Measurements from ENCODE around the gene SLC35B1.
"Not testable (repeated sequence)": the region's sequence is repeated elsewhere in the genome, so short reads cannot be mapped to it uniquely, and the experiment has no call there.

The SLC35B1 gene

DNA sequence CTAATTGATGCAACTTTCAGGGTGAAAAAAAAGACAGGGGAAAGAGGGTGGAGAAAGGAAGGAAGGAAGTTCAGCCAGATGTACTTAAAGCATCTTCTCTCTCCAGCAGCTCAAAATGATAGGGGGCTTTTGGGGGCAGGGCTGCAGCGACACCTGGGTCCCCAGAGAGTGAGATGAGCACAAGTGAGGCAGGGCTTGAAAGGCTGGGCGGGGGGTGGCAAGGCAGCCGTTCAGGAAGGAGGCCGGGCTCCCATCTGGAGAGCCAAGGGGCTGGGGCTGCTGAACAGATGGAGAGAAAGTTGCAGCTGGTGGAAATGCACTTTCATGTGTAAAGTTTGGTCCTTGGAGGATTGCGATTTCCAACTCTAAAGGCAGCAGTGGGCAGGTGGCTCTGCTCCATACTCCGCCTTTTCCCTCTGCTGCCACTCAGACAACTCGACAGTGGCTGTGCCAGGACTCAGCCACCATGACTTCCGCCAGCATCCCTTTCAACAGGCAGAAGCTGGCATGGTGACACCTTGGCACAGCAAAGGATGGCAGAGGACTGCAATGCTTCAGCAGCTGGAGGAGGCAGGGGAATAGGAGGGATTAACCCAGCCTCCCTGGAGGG, 7.7 kb downstream of the SLC35B1 start:
- DNase-seq, result peak in 4 of 14 donors; percentile 11 to 35 (median 29)

DNA sequence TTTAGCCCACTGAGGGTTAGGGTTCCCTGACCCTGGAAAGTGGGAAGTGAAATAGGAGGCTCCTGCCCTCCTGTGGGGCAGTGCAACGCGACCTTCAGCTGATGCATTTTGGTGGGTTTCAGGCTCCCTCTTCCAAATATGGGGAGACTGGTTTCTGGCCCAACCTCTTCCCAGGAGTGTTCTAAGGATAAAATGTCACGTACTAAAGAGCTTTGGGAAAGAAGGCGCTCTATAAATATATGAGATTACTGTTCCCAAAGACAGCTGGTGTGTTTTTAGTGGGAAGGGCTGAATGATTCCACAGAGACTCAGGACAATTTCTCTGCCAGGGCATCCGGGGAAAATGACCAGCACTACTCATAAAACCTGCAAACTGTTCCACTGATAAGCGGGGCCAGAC, 9.8 kb downstream of the SLC35B1 start:
- DNase-seq, result no peak

DNA sequence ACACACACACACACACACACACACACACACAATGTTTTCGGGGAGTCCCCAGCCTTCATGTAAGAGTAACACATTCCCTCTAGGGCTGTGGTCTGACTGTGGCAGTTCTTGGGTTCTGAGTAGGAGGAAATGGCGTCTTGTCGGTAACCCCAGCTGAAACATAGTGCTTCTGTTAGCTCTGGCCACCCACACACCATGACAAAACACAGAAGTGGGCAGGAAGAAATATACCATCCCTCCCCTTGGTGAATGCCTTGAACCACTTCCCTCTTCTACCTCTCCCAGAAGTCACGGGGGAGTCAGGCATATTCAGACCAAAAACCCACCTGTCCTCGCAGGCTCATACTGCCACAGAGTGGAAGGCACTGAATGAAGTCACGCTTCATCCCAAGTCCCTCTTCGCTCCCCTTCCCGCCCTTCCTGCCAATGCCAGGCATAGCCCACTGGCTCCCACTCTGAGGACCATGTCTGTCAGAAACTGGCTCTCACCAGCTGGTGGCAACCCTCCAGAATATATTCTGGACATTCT, 11.5 kb downstream of the SLC35B1 start:
- DNase-seq, result no peak

DNA sequence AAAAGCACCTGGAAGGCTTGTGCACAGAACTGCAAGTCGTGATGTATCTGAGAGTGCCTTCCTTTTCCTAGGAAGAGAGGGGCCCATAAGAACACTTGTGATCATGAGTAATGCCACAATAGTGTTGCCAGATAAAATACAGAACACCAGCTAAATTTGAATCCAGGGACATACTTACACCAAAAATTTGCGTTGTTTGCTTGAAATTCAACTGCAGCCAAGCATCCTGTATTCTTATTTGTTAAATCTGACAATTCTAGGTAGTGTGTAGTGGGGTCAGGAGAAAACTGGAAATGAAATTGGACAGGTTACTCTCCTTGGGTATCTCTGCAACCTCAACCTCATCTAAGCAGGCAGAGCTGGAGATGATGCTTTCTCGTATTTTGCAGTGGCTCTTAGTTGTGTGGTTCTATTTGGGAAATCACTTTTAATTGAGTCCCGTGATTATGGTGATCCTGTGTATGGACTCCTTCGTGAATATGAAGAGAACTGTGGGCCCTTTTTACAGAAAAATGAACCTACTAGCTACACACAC, 12.0 kb downstream of the SLC35B1 start:
- no peak for DNase-seq

DNA sequence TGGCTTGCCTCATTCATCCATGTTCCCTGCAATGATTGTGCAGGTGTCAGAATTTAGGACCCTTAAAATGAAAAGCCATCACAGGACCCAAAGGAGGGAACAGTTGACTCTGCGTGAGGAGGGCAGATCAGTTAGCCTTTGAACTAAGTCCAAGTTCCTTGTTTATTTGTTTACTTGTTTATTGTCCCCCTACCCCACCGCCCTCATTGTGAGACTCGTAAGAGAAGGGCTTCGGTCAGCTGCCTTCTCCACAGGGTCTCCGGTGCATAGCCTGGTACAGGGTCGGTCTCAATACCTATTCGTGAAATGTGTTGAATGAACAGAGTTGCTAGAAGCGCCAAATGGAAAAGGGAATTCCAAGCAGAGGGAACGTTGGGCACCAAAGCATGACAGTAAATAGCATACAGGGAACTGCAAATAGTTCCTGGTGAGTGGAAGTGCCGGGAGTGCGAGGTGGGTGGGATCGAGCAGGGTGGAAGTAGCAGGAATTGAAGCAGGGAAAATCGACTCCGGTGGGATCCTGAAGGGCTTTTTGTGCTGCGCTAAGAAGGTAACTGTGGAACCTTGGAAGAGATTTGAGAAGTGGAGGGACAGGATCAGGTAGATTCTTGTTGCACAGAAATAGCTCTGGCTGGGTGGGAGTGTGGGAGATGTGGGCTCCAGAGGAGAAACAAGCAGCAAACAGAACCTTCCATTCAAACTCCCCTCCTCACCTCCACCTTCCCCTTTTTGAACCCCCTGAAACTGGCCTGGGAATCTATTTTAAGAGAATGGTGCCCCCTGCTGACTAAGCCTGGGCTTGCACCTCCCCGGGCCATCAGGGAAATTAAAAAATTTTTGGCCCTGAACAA, 12.7 kb downstream of the SLC35B1 start:
- DNase-seq, result peak in 8 of 14 donors; percentile 7 to 76 (median 24)

DNA sequence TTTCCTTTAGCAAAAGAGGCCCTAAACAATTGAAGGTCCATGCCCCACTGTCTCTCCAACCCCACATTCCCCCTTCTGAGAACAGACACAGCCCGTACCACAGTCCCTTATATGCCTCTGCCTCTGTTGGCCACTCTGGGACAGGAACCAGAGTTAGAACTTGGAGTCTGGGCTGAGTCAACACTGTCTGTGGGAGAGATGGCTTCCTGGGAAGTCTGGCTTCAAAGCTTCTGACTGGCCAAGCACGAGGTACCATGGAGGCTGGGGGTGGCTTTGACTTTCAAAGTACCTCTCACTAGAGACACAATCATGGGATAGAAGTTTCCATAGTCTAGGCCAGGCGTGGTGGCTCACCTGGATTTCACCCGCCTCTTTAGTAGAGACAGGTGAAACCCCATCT, 15.0 kb downstream of the SLC35B1 start:
- no peak for DNase-seq

DNA sequence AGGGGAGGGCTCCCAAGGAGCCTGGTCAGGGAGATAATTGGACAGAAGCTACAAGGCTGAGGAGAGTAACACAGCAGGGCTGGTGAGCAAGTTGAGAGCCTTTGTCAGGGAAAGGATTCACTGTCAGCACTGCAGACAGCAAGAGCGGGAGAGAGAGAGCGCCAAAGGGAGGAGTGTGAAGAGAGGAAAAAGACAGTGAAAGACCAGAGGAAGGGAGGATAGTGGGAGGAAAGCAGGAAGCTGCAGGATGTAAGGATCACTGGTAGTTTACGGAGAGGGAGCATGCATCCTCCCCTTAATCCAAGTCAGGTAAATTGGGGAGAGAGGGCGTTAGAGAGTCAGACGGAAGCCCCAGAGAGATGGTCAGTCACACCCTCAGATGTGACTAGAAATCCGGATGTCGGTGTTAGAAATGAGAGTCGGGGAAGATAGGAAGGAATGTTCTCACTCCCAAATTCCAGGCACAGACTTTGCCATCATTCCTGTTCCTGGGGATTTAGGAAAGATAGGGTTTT, 16.0 kb downstream of the SLC35B1 start:
- peak in 2 of 14 donors; percentile 41 to 56 for DNase-seq

DNA sequence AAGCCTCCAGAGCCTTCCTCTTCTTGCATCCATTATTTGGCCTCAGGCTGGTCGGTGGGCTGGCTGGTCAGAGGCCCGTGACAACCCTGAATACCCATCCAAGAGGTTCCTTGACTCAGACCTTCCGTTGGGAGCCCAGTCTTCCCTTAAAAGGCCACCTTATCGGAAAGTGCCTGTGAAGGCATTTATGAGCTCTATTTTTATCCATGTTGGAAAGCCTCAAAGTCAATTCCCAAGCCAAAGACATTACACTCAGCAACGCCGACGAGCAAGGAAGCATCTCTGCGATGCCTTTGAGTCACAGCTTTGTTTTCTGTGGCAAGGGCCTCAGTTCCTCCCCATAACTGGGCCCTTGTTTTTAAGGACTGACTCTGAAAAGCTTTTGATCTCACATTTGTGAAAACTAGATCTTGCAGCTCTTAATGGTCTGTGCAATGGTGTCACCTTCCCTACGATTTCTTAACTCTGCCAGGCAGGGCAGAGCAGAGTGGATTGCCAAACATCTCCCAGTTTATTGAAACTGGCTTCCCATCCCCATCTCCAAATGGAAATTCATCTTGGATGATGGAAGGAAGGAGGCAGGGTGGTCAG, 16.6 kb downstream of the SLC35B1 start:
- peak in 2 of 14 donors; percentile 66 to 67 for DNase-seq

DNA sequence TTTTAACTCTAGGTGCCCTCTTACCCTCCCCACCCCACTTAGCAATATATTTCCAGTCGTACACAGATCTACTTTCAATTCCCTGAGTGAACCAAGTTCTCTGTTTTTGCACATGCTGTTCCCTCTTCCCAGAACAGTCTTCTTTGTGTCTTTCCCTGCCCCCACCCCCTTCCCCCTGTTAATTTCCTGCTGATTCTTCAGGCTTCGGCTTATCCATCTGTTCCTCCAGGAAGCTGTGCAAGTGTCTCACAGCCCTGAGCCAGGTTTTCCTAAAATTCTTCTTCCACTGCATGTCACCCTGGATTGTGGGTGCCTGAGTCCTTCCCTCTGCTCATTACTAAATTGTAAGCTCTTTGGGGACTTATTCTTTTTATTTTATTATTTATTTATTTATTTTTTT, 17.5 kb downstream of the SLC35B1 start:
- peak in 1 of 14 donors; percentile 79 for DNase-seq

DNA sequence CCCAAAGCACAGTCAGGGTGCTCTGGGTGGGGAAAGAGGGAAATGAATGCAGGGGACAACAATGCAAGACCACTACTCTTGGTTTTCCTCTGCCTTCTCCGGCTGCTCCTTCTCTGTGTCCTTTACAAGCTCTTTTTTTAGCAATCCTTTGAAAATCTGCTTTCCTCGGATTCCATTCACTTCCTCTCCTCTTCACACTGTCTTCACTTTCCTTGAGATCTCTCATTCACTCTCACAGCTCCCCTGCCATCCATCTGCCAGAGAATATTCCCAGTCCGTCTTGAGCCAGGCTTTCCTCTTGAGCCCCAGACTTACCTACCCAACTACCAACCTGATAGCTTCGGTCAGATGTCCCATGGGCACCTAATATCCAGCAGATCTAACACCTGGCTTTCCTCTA, 18.9 kb downstream of the SLC35B1 start:
- no peak for DNase-seq

DNA sequence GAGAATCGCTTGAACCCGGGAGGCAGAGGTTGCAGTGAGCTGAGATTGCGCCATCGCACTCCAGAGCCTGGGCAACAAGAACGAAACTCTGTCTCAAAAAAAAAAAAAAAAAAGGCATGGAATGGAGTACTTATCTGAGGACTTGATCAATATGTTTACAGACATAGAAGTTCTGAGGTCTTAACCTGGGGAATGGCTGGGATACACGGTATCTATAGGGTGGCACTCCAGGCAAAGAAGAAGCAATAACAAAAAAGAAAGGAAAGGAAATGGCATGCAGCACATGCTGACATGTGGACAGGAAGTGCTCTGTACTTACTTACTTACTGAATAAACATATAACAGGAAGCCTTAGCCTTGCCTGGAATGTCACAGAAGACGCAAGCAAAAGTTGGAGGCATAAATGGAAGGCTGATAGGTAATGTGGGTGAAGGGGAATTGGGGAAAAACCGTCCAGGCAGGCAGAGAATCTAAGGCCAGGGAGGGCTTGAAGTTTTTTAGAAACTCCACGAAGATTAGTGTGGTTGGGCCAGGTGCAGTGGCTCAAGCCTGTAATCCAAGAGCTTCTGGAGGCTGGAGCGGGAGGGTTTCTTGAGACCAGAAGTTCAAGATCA, 19.8 kb downstream of the SLC35B1 start:
- DNase-seq, result no peak

DNA sequence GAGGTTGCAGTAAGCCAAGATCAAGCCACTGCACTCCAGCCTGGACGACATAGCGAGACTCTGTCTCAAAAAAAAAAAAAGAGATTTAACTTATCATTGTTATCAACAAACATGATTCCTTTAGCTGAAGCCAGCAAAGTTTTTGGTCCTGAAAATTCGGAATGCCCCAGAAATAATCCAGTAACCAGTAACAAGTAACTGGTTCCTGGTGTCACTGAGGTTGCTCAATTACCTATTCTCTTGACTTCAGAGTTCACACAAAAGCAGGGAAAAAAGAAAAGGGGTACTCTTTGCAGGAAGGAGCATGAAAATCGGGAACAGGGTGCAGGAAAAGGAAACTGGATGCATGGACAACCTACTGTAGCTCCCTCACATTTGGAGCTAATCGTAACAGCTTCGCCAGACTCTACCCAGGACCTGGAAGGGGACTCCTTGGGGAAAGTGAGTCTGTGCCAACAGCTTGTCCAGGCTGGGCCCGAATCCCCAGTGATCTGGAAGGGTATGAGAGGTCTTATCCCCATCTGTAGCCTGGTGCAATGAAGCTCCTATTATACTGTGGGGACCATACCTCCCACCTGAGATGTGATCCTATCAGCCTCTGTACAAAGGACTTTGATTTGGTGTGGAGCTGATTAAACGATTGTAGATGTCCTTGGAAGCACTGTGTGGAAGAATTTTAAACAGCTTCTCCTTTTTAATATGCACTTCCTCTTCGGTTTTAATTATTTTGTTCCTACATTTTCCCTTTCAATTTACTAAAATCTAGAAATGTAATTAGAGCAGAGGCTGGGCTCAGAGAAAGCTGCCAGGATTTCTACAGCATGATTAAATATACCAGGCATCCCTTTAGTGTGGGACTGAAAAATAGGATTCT, 26.4 kb downstream of the SLC35B1 start:
- peak in 1 of 14 donors; percentile 16 for DNase-seq

DNA sequence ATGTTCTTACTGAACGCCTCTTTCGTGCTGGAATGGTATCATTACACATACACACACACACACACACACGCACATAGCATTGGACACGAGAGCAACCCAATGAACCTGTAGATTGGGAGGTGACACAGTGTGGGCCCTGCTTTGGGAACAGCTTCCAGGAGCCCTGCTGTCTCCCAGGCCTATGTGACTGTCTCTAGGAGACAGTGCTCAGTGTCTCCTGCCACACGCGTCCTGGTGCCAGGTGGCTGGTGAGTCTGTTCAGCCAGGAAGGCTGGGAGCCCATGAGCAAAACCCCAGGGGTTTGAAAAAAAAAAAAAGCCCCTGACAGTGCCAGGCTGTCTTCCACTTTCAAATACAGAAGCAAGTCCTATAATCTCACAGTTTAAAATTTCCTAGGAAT, 27.4 kb downstream of the SLC35B1 start:
- DNase-seq, result peak in 4 of 14 donors; percentile 3 to 93 (median 30)

DNA sequence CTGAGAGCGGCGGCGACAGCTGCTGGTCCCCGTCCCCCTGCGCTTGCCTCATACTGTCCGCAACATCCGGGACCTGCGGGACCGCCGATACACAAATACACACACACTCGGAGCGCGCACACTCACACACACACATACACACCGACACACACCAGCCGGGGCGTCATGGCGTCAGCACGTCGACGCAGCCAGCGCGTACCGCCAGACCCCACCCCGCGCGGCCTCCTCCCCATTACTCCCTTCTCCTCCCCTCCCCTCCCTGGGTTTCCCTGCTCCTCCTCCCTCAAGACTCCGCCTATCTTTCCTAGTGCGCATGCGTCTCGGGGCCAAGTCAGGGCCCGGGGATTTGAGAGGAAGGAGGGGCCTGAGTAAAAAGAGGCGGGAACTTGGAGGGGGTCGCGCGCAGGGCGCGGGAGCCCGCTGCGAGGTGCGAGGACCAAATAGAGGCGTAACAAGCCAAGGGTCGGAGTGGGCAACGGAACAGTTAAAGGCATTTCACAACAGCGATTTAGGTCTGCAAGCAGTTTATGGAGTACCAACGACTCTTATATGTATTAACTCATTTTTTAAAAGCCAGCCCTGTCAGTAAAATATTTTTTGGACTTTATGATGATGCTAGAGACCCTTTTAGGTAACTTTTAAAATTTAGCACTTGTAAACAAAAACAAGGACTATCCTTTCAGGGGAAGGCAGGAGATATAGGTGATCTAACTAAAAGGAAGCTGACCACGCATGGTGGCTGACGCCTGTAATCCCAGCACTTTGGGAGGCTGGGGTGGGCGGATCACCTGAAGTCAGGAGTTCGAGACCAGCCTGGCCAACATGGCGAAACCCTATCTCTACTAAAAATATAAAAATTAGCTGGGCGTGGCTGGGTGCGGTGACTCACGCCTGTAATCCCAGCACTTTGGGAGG, 29.6 kb downstream of the SLC35B1 start, which contains the start of gene SPOP:
SPOP (minus strand) TSS at position 165 of the 915 bp plus-strand sequence. CDS start 55,287 bp downstream, outside the sequence.
- peak; percentile 86 to 99 (median 96) for DNase-seq

DNA sequence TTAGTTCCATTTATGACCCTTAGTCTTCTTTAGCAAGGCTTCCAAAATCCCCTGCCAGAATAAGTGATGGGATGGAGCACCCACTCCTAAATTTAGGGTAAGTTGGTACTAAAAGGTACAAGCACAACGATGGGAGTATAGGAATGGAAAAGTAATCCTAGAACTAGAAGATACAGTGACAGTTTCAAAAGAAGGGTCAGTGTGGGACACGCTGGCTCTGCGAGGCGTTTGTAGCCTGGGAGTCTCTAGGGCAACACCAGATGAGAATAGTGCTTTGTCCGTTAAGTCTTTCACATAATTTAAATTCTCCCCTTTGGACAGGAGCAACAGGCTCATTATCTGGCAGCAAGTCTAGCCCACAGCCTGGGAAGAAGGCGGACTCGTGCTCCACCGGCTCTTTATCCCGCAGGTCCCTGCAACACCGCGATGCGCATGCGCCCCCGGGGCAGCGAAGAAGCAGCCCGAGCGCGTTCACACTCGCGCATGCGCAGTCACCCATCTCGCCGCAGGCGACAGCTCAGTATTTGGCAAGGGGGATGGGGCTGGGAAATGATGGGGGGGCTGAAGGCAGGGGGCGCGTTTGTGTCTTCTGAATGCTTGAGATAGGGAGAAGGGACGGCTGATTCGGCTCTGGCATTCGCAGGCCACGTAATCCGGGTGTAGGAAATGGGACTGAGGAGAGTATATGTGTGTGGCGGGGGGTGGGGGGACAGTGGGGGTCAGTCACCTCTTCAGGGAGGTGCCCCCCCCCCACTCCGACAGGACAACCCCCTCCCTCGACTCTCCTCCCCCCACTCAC, 30.4 kb downstream of the SLC35B1 start:
- peak; percentile 52 to 95 (median 88) for DNase-seq

DNA sequence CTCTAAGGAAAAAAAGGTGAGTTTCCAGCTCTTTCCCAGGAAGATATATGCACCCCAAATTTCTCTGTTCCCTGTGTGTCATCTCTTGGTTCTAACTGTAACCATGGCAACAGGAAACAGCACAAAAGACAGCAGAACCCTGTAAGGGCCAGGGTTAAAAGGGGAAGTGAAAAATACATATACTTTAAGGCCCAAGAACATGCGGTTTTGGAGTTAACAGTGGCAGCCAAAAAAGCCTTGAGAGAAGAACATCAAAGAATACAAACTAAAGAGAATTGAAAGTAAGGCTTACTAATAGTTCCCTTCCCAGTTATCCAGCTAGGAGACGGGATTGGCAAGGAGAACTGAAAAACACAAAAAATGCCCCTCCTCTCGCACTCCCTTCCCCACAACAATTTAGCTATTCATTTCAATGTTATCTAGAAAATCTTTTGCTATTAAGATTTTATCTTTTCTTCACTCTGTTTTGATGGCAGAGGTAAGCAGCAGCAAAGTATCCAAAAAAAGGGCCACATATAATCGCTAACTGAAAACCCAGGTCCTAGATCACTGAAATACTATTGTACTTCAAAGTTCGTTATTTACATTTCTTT, 31.4 kb downstream of the SLC35B1 start:
- peak in 1 of 14 donors; percentile 8 for DNase-seq

DNA sequence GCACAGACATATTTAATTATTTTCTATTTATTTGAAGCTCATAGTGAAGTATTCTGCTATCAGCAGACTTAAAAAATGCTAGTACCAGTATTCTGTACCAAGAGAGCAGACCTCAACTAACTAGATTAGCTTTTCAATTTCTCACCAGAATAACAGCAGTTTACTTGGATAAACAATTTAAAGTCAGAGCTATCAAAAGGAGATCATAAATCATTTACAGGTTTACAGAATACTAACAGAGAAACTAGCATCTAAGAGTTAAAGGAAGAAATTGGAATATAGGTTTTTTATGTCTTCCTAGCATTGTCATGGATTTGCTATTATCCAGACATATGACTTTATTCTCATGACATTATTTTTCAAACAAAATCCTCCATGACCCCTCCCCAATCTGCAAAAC, 33.3 kb downstream of the SLC35B1 start:
- DNase-seq, result no peak

DNA sequence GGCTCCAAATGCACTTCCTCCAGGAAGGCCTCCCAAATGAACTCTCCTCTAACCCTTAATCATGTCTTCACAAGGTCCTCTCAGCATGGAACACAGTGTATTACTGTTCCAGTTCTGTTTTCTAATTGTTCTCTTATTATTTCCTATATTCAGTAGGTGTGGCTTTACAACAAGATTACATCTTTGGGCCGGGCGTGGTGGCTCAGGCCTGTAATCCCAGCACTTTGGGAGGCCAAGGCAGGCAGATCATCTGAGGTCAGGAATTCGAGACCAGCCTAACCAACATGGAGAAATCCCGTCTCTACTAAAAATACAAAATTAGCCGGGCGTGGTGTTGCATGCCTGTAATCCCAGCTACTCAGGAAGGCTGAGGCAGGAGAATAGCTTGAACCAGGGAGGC, 34.1 kb downstream of the SLC35B1 start:
- DNase-seq, result not testable (repeated sequence)

DNA sequence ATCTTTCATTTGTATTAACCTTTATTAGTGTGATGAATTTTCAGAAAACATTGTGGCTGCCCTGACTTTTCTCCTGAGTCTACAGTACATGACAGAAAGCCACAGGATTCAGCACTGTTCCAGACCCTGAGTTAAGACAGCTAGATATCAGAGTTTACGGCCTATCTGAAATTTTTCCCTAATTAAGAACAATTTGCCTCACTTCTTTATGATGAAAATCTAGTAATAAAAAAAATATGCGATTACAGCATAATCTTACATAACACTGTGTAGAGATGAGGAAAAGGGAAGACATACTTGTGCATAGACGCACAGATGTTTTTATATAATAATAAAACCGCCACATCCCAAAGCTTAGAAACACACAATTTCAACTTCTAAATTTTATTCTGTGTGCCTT, 37.1 kb downstream of the SLC35B1 start:
- DNase-seq, result no peak
